ENCODE measurements around the gene CASD1. TPM values are rescaled to one million over a fixed set of nuclear protein-coding genes. Genes with fewer than 3 reads are reported as not detected.

CASD1 gene
- total and polyA plus RNA-seq, 7 donors: 9.9 to 41.0 (median 29.3) TPM

DNA sequence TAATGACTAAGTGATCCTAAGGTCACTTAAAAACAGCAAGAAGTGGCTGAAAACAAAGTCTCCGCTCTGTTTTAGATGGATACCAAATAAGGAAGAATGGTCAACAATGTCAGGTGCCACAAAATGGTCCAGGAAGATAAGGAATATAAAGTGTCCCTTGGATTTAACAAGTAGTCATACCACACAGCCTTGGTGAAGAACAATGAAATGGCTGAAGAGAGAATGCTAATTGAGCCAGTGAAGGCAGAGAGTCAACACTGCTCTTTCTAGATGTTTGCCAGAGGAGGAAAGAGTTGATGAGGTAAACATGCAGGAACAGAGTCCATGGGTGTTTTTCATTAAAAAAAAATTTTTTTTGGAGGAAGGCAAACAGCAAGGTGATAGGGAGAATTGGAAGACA lies 2.1 kb upstream of the CASD1 start:
- no peak overlapping the region for H3K27ac ChIP-seq
- intact Hi-C loops (cut with DNase I): loop anchor here (5.0 kb wide), 1 partner anchor 55 kb away; no protein-coding TSS in a partner anchor
- H3K4me1 ChIP-seq: peaks cover 0 to 20% (median 15%) of the 10 kb centered on the region in 4 donors
- no peak for DNase-seq
- WGBS, 2 donors: 80 to 97% methylated on average over 1 of the region's 1 CpG
- H3K27me3 ChIP-seq: no peaks in the 10 kb centered on the region
- H3K36me3 ChIP-seq: no peaks in the 10 kb centered on the region
- no peaks in the 10 kb centered on the region for H3K9me3 ChIP-seq
- TF ChIP-seq POLR2A (IDR thresholded peaks at IDR 0.05) (no peak), CTCF (IDR thresholded peaks at IDR 0.05) (no peak), POLR2AphosphoS5 (IDR thresholded peaks at IDR 0.05) (no peak), EP300 (IDR thresholded peaks at IDR 0.05) (no peak)
- H3K4me3 ChIP-seq: no peak overlapping the region

DNA sequence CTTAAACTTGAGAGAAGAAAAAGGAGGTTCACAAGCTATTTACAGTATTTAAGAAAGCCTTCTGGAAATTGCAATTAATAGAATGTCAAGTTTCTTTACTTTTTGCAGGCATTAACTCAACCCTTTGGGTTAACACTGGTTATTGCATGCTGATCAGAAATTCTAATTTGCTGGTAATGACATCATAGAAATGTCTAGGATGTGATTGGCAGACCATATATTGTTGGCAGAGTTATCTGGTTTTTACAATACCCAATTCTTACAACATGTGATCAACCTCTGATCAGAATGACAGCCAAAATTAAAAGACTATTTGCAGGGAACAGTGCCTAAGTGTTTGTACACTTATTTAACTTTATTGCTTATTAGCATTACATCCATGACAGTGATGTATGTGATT lies 1.6 kb upstream of the CASD1 start:
- TF ChIP-seq POLR2A (IDR thresholded peaks at IDR 0.05) (no peak), EP300 (IDR thresholded peaks at IDR 0.05) (no peak), POLR2AphosphoS5 (IDR thresholded peaks at IDR 0.05) (no peak), CTCF (IDR thresholded peaks at IDR 0.05) (no peak)
- no peak overlapping the region for H3K27ac ChIP-seq
- peaks cover 0 to 25% (median 16%) of the 10 kb centered on the region in 4 donors for H3K4me1 ChIP-seq
- H3K27me3 ChIP-seq: no peaks in the 10 kb centered on the region
- DNase-seq: no peak
- no peaks in the 10 kb centered on the region for H3K9me3 ChIP-seq
- no peak overlapping the region for H3K4me3 ChIP-seq
- no peaks in the 10 kb centered on the region for H3K36me3 ChIP-seq
- intact Hi-C loops (cut with DNase I): loop anchor here (5.0 kb wide), 1 partner anchor 56 kb away; no protein-coding TSS in a partner anchor

GRCh38 chr7:94509887-94510581 lies 425 bp downstream of the CASD1 start:
- Histone ChIP-seq H3K9me3 (no peaks in the 10 kb centered on the region), H3K36me3 (no peaks in the 10 kb centered on the region), H3K4me1 (peaks cover 0 to 38% (median 21%) of the 10 kb centered on the region in 4 donors), H3K27ac (peak overlapping the region; percentile 89 to 93 (median 91)), H3K27me3 (no peaks in the 10 kb centered on the region), H3K4me3 (peak overlapping the region; percentile 75 to 96 (median 82))
- peak; percentile 77 for DNase-seq
- WGBS, 2 donors: 1% methylated on average over 75 of the region's 75 CpGs
- intact Hi-C loops (cut with DNase I): loop anchor here (2.0 to 10.0 kb wide), 4 partner anchors 37 to 395 kb away; partner anchors contain the start of genes PPP1R9A and SGCE
- peak in 2 of 4 donors; percentile 48 to 59 for TF ChIP-seq POLR2AphosphoS5 (IDR thresholded peaks at IDR 0.05)
- TF ChIP-seq EP300 (IDR thresholded peaks at IDR 0.05): no peak
- TF ChIP-seq CTCF (IDR thresholded peaks at IDR 0.05): no peak
- TF ChIP-seq POLR2A (IDR thresholded peaks at IDR 0.05): peak in 1 of 2 donors; percentile 18

- 4 to 16% methylated on average over 16 of the region's 16 CpGs for WGBS, 2 donors
- H3K4me1 ChIP-seq: peaks cover 0 to 38% (median 21%) of the 10 kb centered on the region in 4 donors
- H3K4me3 ChIP-seq: peak overlapping the region; percentile 75 to 96 (median 82)
- no peaks in the 10 kb centered on the region for H3K27me3 ChIP-seq
- DNase-seq: no peak
- no peaks in the 10 kb centered on the region for H3K9me3 ChIP-seq
- intact Hi-C loops (cut with DNase I): loop anchor here (2.0 to 10.0 kb wide), 3 partner anchors 36 to 394 kb away; partner anchors contain the start of genes PPP1R9A and SGCE
- peak overlapping the region; percentile 89 to 93 (median 91) for H3K27ac ChIP-seq
- TF ChIP-seq EP300 (IDR thresholded peaks at IDR 0.05) (no peak), CTCF (IDR thresholded peaks at IDR 0.05) (no peak)
- no peaks in the 10 kb centered on the region for H3K36me3 ChIP-seq
These were observed 1.2 kb downstream of the CASD1 start for GRCh38 chr7:94510582-94511496.

Data from sigmoid colon (tissue), 7 donors.